RWPE2 (cell line): ENCODE measurements around the gene BEND3.

Experiments used
- ATAC-seq: fragments of 200-7000 bp; cut with Tn5 transposase; 3 replicates; pipeline ENCODE4 v1.9.1; 2021; ENCODE audit warnings: low read depth
- DNase-seq: peaks from one replicate; pipeline ENCODE4 v3.0.0-alpha.2; 2020; ENCODE audit warnings: low spot score
- H3K27ac ChIP-seq: fragments of 450-650 bp; 2 replicates; pipeline ENCODE4 v1.5.1; 2017; ENCODE audit warnings: mild to moderate bottlenecking; ENCODE audit not compliant: poor library complexity, severe bottlenecking
- H3K27me3 ChIP-seq: fragments of 250-450 bp; sonication (Bioruptor Pico); 2 replicates; pipeline ENCODE4 v1.5.1; 2021; ENCODE audit warnings: mild to moderate bottlenecking, moderate library complexity; ENCODE audit not compliant: insufficient read depth, poor library complexity, severe bottlenecking
- H3K36me3 ChIP-seq: fragments of 250-450 bp; sonication (Bioruptor Pico); 2 replicates; pipeline ENCODE4 v1.5.1; 2020; ENCODE audit warnings: low read depth, mild to moderate bottlenecking, moderate library complexity
- H3K4me1 ChIP-seq: fragments of 250-450 bp; sonication (Bioruptor Pico); 2 replicates; pipeline ENCODE4 v1.5.1; 2021; ENCODE audit warnings: mild to moderate bottlenecking, moderate library complexity; ENCODE audit not compliant: insufficient read depth, poor library complexity, severe bottlenecking
- H3K4me3 ChIP-seq: fragments of 250-450 bp; sonication (Bioruptor Pico); 2 replicates; pipeline ENCODE4 v1.5.1; 2021; ENCODE audit warnings: mild to moderate bottlenecking, moderate library complexity; ENCODE audit not compliant: severe bottlenecking
- H3K9me3 ChIP-seq: fragments of 250-450 bp; sonication (Bioruptor Pico); 2 replicates; pipeline ENCODE4 v1.5.1; 2021; ENCODE audit warnings: mild to moderate bottlenecking, moderate library complexity; ENCODE audit not compliant: severe bottlenecking
- CTCF ChIP-seq: fragments of 450-650 bp; IDR thresholded peaks from one replicate; pipeline ENCODE4 v1.5.1; 2017; ENCODE audit warnings: mild to moderate bottlenecking, moderate library complexity; ENCODE audit not compliant: poor library complexity, severe bottlenecking

Gene BEND3

DNA sequence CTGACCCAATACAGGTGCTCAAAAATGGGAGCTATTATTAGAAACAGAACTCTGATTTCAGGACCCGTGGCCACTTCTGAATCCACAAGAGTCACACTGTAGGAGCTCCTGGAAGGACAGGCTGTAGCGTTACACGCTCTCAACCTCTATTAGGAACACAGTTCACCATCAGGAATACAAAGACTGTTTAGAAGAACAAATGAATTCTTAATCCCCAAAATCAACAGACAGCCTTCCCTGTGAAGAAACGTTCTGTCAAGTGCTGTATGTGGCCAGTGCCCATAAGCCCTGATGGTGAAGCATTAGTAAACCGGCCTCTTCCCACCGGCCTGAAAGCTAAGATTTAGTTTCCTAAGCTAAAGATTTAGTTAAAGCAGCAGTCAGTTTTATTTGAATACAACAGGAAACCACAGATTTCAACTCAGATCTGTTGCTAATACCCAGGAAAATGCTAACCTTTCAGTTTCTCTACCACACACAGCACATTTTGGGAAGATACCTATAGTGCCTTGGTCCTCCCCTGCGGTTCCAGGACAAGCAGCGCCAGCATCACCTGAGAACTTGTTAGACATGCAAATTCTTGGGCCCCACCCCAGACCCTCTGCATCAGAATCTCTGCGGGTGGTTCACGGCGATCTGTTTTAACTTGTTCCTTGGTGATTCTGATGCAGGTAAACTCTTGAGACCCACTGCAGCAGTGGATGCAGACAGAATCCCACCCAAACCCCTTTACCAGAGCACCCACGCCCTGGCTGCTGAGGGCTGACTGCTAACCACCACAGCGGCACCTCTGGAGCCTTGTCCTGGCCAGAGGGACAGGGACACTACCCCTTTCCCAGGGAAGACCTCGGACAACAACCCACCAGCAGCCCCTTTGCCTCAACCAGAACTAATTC lies 53.9 kb downstream of the BEND3 start:
- no peaks in the 10 kb centered on the region for H3K9me3 ChIP-seq
- no peak overlapping the region for H3K4me3 ChIP-seq
- peaks cover 5% of the 10 kb centered on the region for H3K4me1 ChIP-seq
- no peak for DNase-seq
- no peak for TF ChIP-seq CTCF
- no peaks in the 10 kb centered on the region for H3K27me3 ChIP-seq
- H3K36me3 ChIP-seq, result no peaks in the 10 kb centered on the region
- no peak overlapping the region for H3K27ac ChIP-seq
- ATAC-seq, result peak; percentile 12; the same call in 1 of the 3 replicates

DNA sequence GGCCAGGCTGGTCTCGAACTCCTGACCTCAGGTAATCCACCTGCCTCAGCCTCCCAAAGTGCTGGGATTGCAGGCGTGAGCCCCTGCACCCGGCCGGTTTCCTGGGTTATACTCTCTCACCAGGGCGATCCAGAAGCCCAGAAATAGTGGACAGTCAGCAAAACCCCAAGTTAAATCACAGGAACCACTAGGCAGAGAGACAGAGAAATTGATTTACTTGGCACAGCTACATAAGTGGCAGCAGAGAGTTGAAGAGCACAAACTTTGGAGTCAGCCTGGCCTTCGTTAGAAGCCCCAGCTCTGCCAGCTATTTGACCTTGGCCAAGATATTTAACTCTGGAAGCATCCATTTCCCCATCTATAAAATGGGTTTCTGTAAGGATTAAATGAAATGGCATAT lies 54.6 kb downstream of the BEND3 start:
- no peaks in the 10 kb centered on the region for H3K27me3 ChIP-seq
- DNase-seq (no peak), ATAC-seq (no peak)
- no peak for TF ChIP-seq CTCF
- H3K4me1 ChIP-seq, result peaks cover 5% of the 10 kb centered on the region
- no peak overlapping the region for H3K4me3 ChIP-seq
- no peaks in the 10 kb centered on the region for H3K36me3 ChIP-seq
- no peaks in the 10 kb centered on the region for H3K9me3 ChIP-seq
- no peak overlapping the region for H3K27ac ChIP-seq

GRCh38 chr6:107059606-107060005 lies 55.7 kb downstream of the BEND3 start:
- no peaks in the 10 kb centered on the region for H3K36me3 ChIP-seq
- H3K27me3 ChIP-seq, result no peaks in the 10 kb centered on the region
- ATAC-seq, result no peak
- H3K9me3 ChIP-seq, result no peaks in the 10 kb centered on the region
- no peak for TF ChIP-seq CTCF
- no peak overlapping the region for H3K4me3 ChIP-seq
- no peak overlapping the region for H3K27ac ChIP-seq
- no peaks in the 10 kb centered on the region for H3K4me1 ChIP-seq
- no peak for DNase-seq

GRCh38 chr6:107057679-107058078 lies 57.6 kb downstream of the BEND3 start:
- Histone ChIP-seq H3K36me3 (no peaks in the 10 kb centered on the region), H3K27me3 (no peaks in the 10 kb centered on the region), H3K4me1 (no peaks in the 10 kb centered on the region), H3K27ac (no peak overlapping the region), H3K4me3 (no peak overlapping the region), H3K9me3 (no peaks in the 10 kb centered on the region)
- no peak for ATAC-seq
- no peak for TF ChIP-seq CTCF
- no peak for DNase-seq

- no peaks in the 10 kb centered on the region for H3K4me1 ChIP-seq
- H3K27ac ChIP-seq, result no peak overlapping the region
- ATAC-seq (no peak), DNase-seq (no peak)
- H3K36me3 ChIP-seq, result no peaks in the 10 kb centered on the region
- H3K27me3 ChIP-seq, result no peaks in the 10 kb centered on the region
- H3K9me3 ChIP-seq, result no peaks in the 10 kb centered on the region
- no peak overlapping the region for H3K4me3 ChIP-seq
- no peak for TF ChIP-seq CTCF
These were observed 58.5 kb downstream of the BEND3 start for GRCh38 chr6:107056796-107057195.
